Liver (tissue), 9 donors: ENCODE results near the gene ITGAE. TPM values are rescaled to one million over a fixed set of nuclear protein-coding genes. Genes with fewer than 3 reads are reported as not detected.

Experiments
- DNase-seq: peaks from one replicate; pipeline ENCODE4 v3.0.0-alpha.2; 2017; ENCODE audit warnings: low spot score
- H3K27ac ChIP-seq, 2 donors: one replicate each; pipeline ENCODE4 v1.7.0; 2013; ENCODE audit warnings: inconsistent platforms in 2 of 2, low read length in 2 of 2, control low read depth in 1 of 2, low read depth in 1 of 2, mild to moderate bottlenecking in 1 of 2
- H3K27me3 ChIP-seq, 4 donors: one replicate each; pipeline versions ENCODE4 v1.6.1 to v1.7.0; 2013; ENCODE audit warnings: low read length in 3 of 4, inconsistent platforms in 1 of 4, mild to moderate bottlenecking in 1 of 4, moderate library complexity in 1 of 4; ENCODE audit not compliant: control insufficient read depth in 4 of 4, insufficient read depth in 4 of 4
- H3K36me3 ChIP-seq, 4 donors: one replicate each; pipeline versions ENCODE4 v1.6.1 to v1.7.0; 2013; ENCODE audit warnings: low read length in 3 of 4, mild to moderate bottlenecking in 3 of 4, low read depth in 1 of 4, moderate library complexity in 1 of 4; ENCODE audit not compliant: control insufficient read depth in 4 of 4, insufficient read depth in 3 of 4
- H3K4me1 ChIP-seq, 4 donors: one replicate each; pipeline versions ENCODE4 v1.6.1 to v1.7.0; 2013; ENCODE audit warnings: low read length in 3 of 4, mild to moderate bottlenecking in 3 of 4, moderate library complexity in 1 of 4; ENCODE audit not compliant: control insufficient read depth in 4 of 4, insufficient read depth in 4 of 4
- H3K4me3 ChIP-seq, 3 donors: one replicate each; pipeline versions ENCODE4 v1.6.1 to v1.7.0; 2013; ENCODE audit warnings: low read length in 3 of 3, control low read depth in 1 of 3, low read depth in 1 of 3, mild to moderate bottlenecking in 1 of 3
- H3K9ac ChIP-seq, 2 donors: one replicate each; pipeline ENCODE4 v1.7.0; 2013; ENCODE audit warnings: low read length in 2 of 2, mild to moderate bottlenecking in 2 of 2, moderate library complexity in 2 of 2, control low read depth in 1 of 2, low read depth in 1 of 2
- H3K9me3 ChIP-seq, 4 donors: one replicate each; pipeline versions ENCODE4 v1.6.1 to v1.7.0; 2013; ENCODE audit warnings: low read length in 3 of 4; ENCODE audit not compliant: control insufficient read depth in 4 of 4
- ATF3 ChIP-seq: IDR thresholded peaks from 2 replicates; pipeline ENCODE4 v1.6.1; 2016; ENCODE audit warnings: antibody characterized with exemption
- CTCF ChIP-seq: fragments of 150-350 bp; IDR thresholded peaks from 2 replicates; pipeline ENCODE4 v1.5.1; 2017; ENCODE audit warnings: improper control_type of control experiment, low read depth, low read length; ENCODE audit not compliant: missing input control
- EGR1 ChIP-seq, 2 donors: IDR thresholded peaks; 2 replicates each; pipeline ENCODE4 v1.6.1; 2016 to 2018; ENCODE audit warnings: antibody characterized with exemption in 2 of 2, low read depth in 2 of 2
- FOXA1 ChIP-seq: IDR thresholded peaks from 2 replicates; pipeline ENCODE4 v1.6.1; 2016; ENCODE audit warnings: antibody characterized with exemption
- GABPA ChIP-seq, 2 donors: IDR thresholded peaks in 1 of 2; conservative IDR thresholded peaks in 1 of 2; 2 replicates each; pipeline ENCODE4 v1.6.1; 2016; ENCODE audit warnings: antibody characterized with exemption in 2 of 2, mild to moderate bottlenecking in 1 of 2, moderate library complexity in 1 of 2
- HNF4A ChIP-seq, 2 donors: conservative IDR thresholded peaks; 2 replicates each; pipeline ENCODE4 v1.6.1; 2016; ENCODE audit warnings: antibody characterized with exemption in 2 of 2, mild to moderate bottlenecking in 2 of 2
- HNF4G ChIP-seq: IDR thresholded peaks from 2 replicates; pipeline ENCODE4 v1.6.1; 2016; ENCODE audit warnings: antibody characterized with exemption
- JUND ChIP-seq, 2 donors: IDR thresholded peaks; 2 replicates each; pipeline ENCODE4 v1.6.1; 2016; ENCODE audit warnings: antibody characterized with exemption in 2 of 2
- NR2F2 ChIP-seq: IDR thresholded peaks from 2 replicates; pipeline ENCODE4 v1.6.1; 2016; ENCODE audit warnings: antibody characterized with exemption
- RAD21 ChIP-seq, 2 donors: IDR thresholded peaks; 2 replicates each; pipeline ENCODE4 v1.6.1; 2016; ENCODE audit warnings: antibody characterized with exemption in 2 of 2, mild to moderate bottlenecking in 2 of 2
- REST ChIP-seq: IDR thresholded peaks from 2 replicates; pipeline ENCODE4 v1.6.1; 2016; ENCODE audit warnings: antibody characterized with exemption, mild to moderate bottlenecking
- RXRA ChIP-seq, 2 donors: IDR thresholded peaks; 2 replicates each; pipeline ENCODE4 v1.6.1; 2017 to 2018; ENCODE audit warnings: antibody characterized with exemption in 2 of 2, mild to moderate bottlenecking in 1 of 2
- SP1 ChIP-seq: IDR thresholded peaks from 2 replicates; pipeline ENCODE4 v1.6.1; 2018; ENCODE audit warnings: antibody characterized with exemption, mild to moderate bottlenecking
- TAF1 ChIP-seq: conservative IDR thresholded peaks from 2 replicates; pipeline ENCODE4 v1.6.1; 2016; ENCODE audit warnings: antibody characterized with exemption, mild to moderate bottlenecking
- YY1 ChIP-seq: IDR thresholded peaks from 2 replicates; pipeline ENCODE4 v1.6.1; 2016; ENCODE audit warnings: antibody characterized with exemption, mild to moderate bottlenecking
- ZBTB33 ChIP-seq: IDR thresholded peaks from 2 replicates; pipeline ENCODE4 v1.6.1; 2016; ENCODE audit warnings: antibody characterized with exemption
- WGBS: extraction: QIAGEN DNeasy Blood & Tissue Kit; methylation state at CpG from one replicate; pipeline ENCODE4 v1.1.7; 2013; 5-methylcytosine and 5-hydroxymethylcytosine counted together
- polyA plus RNA-seq, 2 donors: library from polyadenylated mRNA; stranded (reverse) in 1 of 2; unstranded in 1 of 2; fragments of 200-250 nt in 1 of 2; fragments of >200 nt in 1 of 2; fragmentation: Nextera tagmentation in 1 of 2; extraction: Ambion mirVana in 1 of 2; gene quantifications; one replicate each; pipeline versions ENCODE4 v1.2.1 to v1.2.3, GENCODE V29; 2013 to 2015
- total RNA-seq, 2 donors: library from RNA; depleted of rRNA; stranded (reverse); fragments of >200 nt; gene quantifications; one replicate each; pipeline ENCODE4 v1.2.3, GENCODE V29; 2014
- donor health status: healthy.
- donor health status: healthy.
- donor health status: healthy.
- donor health status: healthy.
- donor health status: healthy.

Gene ITGAE
- total and polyA plus RNA-seq, 4 donors = 6.5 to 17.7 (median 12.1) TPM

GRCh38 chr17:3826191-3826590 lies 25.2 kb upstream of the ITGAE start (continued):
- TF ChIP-seq YY1 = no peak
- TF ChIP-seq ATF3 = no peak

GRCh38 chr17:3821101-3821500 lies 20.1 kb upstream of the ITGAE start:
- DNase-seq = no peak
- TF ChIP-seq GABPA (IDR thresholded peaks at IDR 0.05 in 1 of 2, conservative IDR thresholded peaks at IDR 0.05 in 1 of 2) (no peak), ZBTB33 (no peak), JUND (IDR thresholded peaks at IDR 0.05) (no peak), ATF3 (no peak)
- 87% methylated on average over 9 of the region's 9 CpGs for WGBS
- H3K4me1 ChIP-seq = no peaks in the 10 kb centered on the region
- H3K9me3 ChIP-seq = no peaks in the 10 kb centered on the region
- no peak overlapping the region for H3K4me3 ChIP-seq
- H3K36me3 ChIP-seq = peaks cover 10 to 67% (median 58%) of the 10 kb centered on the region in 4 donors
- H3K9ac ChIP-seq = no peak overlapping the region
- H3K27ac ChIP-seq = no peak overlapping the region
- H3K27me3 ChIP-seq = no peaks in the 10 kb centered on the region

- H3K27ac ChIP-seq = no peak overlapping the region
- 82% methylated on average over 6 of the region's 6 CpGs for WGBS
These were observed 17.8 kb upstream of the ITGAE start for GRCh38 chr17:3818786-3819185.

More at GRCh38 chr17:3818786-3819185, 17.8 kb upstream of the ITGAE start:
- peaks cover 8 to 63% (median 51%) of the 10 kb centered on the region in 4 donors for H3K36me3 ChIP-seq
- H3K27me3 ChIP-seq = no peaks in the 10 kb centered on the region
- no peaks in the 10 kb centered on the region for H3K9me3 ChIP-seq
- no peak overlapping the region for H3K4me3 ChIP-seq
- no peak for DNase-seq
- TF ChIP-seq HNF4G (no peak), CTCF (no peak), RAD21 (IDR thresholded peaks at IDR 0.05) (no peak), ZBTB33 (no peak), GABPA (IDR thresholded peaks at IDR 0.05 in 1 of 2, conservative IDR thresholded peaks at IDR 0.05 in 1 of 2) (no peak), EGR1 (IDR thresholded peaks at IDR 0.05; ENCODE audit: low read depth in 2 of 2) (no peak), RXRA (IDR thresholded peaks at IDR 0.05) (no peak), YY1 (no peak), TAF1 (no peak), JUND (IDR thresholded peaks at IDR 0.05) (no peak), SP1 (no peak), NR2F2 (no peak), FOXA1 (no peak), REST (no peak), HNF4A (conservative IDR thresholded peaks at IDR 0.05) (no peak), ATF3 (no peak)
- H3K4me1 ChIP-seq = no peaks in the 10 kb centered on the region
- no peak overlapping the region for H3K9ac ChIP-seq
